ENCODE measurements around the gene FNDC3B. TPM values are rescaled to one million over a fixed set of nuclear protein-coding genes. Genes with fewer than 3 reads are reported as not detected.

Gene FNDC3B
- total and polyA plus RNA-seq, 2 of the 8 experiments (the other 6 are each of a cell fraction or from before 2014, with no cell fraction given), result 14.1 to 44.4 TPM

GRCh38 chr3:172098698-172099494 lies 59.5 kb downstream of the FNDC3B start (continued):
- TF ChIP-seq, protein P1, sequence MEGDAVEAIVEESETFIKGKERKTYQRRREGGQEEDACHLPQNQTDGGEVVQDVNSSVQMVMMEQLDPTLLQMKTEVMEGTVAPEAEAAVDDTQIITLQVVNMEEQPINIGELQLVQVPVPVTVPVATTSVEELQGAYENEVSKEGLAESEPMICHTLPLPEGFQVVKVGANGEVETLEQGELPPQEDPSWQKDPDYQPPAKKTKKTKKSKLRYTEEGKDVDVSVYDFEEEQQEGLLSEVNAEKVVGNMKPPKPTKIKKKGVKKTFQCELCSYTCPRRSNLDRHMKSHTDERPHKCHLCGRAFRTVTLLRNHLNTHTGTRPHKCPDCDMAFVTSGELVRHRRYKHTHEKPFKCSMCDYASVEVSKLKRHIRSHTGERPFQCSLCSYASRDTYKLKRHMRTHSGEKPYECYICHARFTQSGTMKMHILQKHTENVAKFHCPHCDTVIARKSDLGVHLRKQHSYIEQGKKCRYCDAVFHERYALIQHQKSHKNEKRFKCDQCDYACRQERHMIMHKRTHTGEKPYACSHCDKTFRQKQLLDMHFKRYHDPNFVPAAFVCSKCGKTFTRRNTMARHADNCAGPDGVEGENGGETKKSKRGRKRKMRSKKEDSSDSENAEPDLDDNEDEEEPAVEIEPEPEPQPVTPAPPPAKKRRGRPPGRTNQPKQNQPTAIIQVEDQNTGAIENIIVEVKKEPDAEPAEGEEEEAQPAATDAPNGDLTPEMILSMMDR (IDR thresholded peaks at IDR 0.05; ENCODE audit: control extremely low read depth in 1 of 3, insufficient read depth in 1 of 3, low read depth in 1 of 3, low read length in 3 of 3), result no peak
- TF ChIP-seq GABPA (IDR thresholded peaks at IDR 0.05; ENCODE audit: borderline replicate concordance, insufficient read depth, low read length) (no peak), NRF1 (IDR thresholded peaks at IDR 0.05; ENCODE audit: low read depth, low read length) (no peak), SIX5 (IDR thresholded peaks at IDR 0.05; ENCODE audit: low read depth, low read length) (no peak), MAFK (IDR thresholded peaks at IDR 0.05; ENCODE audit: low read depth, low read length) (no peak)
- TF ChIP-seq, protein P2, sequence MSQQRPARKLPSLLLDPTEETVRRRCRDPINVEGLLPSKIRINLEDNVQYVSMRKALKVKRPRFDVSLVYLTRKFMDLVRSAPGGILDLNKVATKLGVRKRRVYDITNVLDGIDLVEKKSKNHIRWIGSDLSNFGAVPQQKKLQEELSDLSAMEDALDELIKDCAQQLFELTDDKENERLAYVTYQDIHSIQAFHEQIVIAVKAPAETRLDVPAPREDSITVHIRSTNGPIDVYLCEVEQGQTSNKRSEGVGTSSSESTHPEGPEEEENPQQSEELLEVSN (IDR thresholded peaks at IDR 0.05), result no peak
